Cardiac septum (tissue), 1 donor: ENCODE data around the gene CACNA1S. TPM values are rescaled to one million over a fixed set of nuclear protein-coding genes. Genes with fewer than 3 reads are reported as not detected.
A peak's percentile ranks its signal among the peaks of the same experiment; 100 is the strongest.

ENCODE experiments used
- DNase-seq: peaks from one replicate; pipeline ENCODE4 v3.0.0-alpha.2; 2020; ENCODE audit warnings: low spot score
- intact Hi-C: fragments of 100-400 bp; cut with DNase I; formaldehyde crosslinking; loops from one replicate; pipeline ENCODE4 v1.14.0; 2022
- long read RNA-seq: library from polyadenylated mRNA; unstranded; transcript quantifications from one replicate; pipeline ENCODE4 v2.0.0, GENCODE V29; 2021
- total RNA-seq: library from RNA; stranded (reverse); fragmentation: NEBNext Ultra II Directional; extraction: Animal tissue kit (Norgen Biotek cat#: 25700); gene quantifications from one replicate; pipeline ENCODE4 v1.2.1, GENCODE V29; 2021
- donor health status: DM: no; HTN: no; CAD: no.

CACNA1S gene
- 0.19 TPM for total RNA-seq
- long read RNA-seq, result 0 reads

GRCh38 chr1:201112173-201112731 lies at the start of gene CACNA1S:
CACNA1S (minus strand) TSS chr1:201112426; CDS start chr1:201112339, 87 bp downstream.
- intact Hi-C loops, result no loop called here
- DNase-seq, result no peak

GRCh38 chr1:201157949-201158348 lies 45.7 kb upstream of the CACNA1S start:
- DNase-seq, result peak; percentile 47
- intact Hi-C loops, result no loop called here

GRCh38 chr1:201156819-201157218 lies 44.6 kb upstream of the CACNA1S start:
- intact Hi-C loops, result no loop called here
- DNase-seq, result no peak

- no peak for DNase-seq
- intact Hi-C loops, result no loop called here
Measured at GRCh38 chr1:201156346-201156745, 44.1 kb upstream of the CACNA1S start.

GRCh38 chr1:201155354-201155753 lies 43.1 kb upstream of the CACNA1S start:
- DNase-seq, result peak; percentile 5
- intact Hi-C loops, result no loop called here

- intact Hi-C loops, result no loop called here
- peak; percentile 99 for DNase-seq
Measured at GRCh38 chr1:201154389-201155165, 42.4 kb upstream of the CACNA1S start, which contains the start of gene TMEM9. TMEM9 (minus strand) TSS chr1:201154474; CDS start chr1:201153923, 551 bp downstream.

- no peak for DNase-seq
- intact Hi-C loops, result no loop called here
Measured at GRCh38 chr1:201153474-201154388, 41.5 kb upstream of the CACNA1S start.

GRCh38 chr1:201149400-201149799 lies 37.2 kb upstream of the CACNA1S start:
- intact Hi-C loops, result no loop called here
- DNase-seq, result peak; percentile 12

GRCh38 chr1:201147396-201148015 lies 35.3 kb upstream of the CACNA1S start:
- intact Hi-C loops, result no loop called here
- peak; percentile 68 for DNase-seq

- intact Hi-C loops, result no loop called here
- peak; percentile 71 for DNase-seq
Measured at GRCh38 chr1:201146626-201147390, 34.6 kb upstream of the CACNA1S start.

GRCh38 chr1:201145816-201146215 lies 33.6 kb upstream of the CACNA1S start:
- intact Hi-C loops, result no loop called here
- peak; percentile 24 for DNase-seq

- peak; percentile 65 for DNase-seq
- intact Hi-C loops, result no loop called here
Measured at GRCh38 chr1:201145132-201145531, 32.9 kb upstream of the CACNA1S start.

- intact Hi-C loops, result no loop called here
- DNase-seq, result no peak
Measured at GRCh38 chr1:201144701-201145100, 32.5 kb upstream of the CACNA1S start.

GRCh38 chr1:201143726-201144635 lies 31.8 kb upstream of the CACNA1S start:
- DNase-seq, result peak; percentile 56
- intact Hi-C loops, result no loop called here

- DNase-seq, result peak; percentile 63
- intact Hi-C loops, result no loop called here
Measured at GRCh38 chr1:201142849-201143725, 30.9 kb upstream of the CACNA1S start.

- peak; percentile 68 for DNase-seq
- intact Hi-C loops, result no loop called here
Measured at GRCh38 chr1:201142011-201142848, 30.0 kb upstream of the CACNA1S start.
